ENCODE data around the gene PRKAR1B.

Gene PRKAR1B

DNA sequence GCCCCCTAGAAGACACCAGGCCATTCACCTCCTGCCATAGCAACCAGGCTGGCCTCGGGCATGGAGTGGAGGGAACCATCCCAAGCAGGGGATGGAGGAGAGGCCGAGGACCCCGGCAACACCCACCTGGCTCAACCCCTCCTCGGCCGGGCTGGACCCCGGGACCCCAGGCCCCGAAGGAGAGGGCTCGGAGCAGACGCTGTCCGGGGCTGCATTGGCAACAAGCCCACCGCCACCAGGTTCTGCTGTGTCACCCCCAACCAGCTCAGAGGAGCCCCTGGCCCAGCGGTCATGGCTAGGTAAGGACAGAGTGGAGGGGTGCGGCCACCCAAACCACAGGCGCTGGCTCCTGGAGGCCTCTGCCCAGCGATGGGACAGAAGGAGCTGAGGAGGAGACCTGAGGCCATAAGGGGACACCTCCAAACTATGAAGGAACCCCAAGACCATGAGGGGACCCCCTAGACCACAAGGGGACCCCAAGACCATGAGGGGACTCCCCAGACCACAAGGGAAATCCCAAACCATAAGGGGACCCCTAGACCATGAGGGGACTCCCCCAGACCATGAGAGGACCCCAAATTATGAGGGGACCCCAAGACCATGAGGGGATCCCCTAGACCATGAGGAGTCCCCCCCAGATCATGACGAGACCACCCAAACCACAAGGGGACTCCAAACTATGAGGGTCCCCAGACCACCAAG lies 132.7 kb downstream of the PRKAR1B start:
- no peak for DNase-seq (ENCODE audit: low read depth in 2 of 2, low spot score in 1 of 2)

DNA sequence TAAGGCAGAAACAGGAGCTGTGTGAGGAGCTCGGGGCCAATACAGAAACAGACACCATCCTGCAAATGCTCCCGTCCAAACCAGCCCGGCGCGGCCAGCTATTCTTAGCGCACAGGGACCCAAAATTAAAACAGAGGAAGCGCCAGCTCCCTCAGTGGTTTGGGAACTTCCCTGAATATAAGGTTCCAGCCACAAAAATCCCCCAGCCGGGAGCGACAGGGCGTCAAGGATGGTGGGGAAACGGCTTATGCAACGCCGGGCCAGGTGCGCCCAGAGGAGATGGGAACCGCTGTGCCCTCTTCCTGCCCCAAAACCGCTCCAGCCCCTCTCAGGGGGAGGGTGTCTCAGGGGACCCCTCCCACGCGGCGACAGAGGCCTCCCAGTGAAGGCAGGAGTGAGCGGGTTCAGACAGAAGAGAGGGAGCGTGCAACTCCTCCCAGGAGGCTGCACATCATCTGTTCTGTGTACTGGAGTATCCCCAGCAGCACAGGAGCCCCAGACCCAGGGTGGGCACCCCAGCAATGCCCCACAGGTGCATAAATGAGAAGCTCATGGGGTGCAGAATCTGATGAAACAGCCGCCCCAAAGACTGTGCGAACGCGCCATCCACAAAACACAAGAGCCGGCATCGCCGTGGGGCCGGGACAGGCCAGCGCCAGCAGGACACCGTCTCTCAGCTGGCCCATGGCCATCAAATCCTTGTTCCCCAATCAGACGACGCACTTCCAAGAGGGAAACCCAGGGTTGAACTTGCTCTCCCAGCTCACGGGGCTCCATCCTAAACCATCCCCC lies 133.6 kb downstream of the PRKAR1B start:
- DNase-seq (ENCODE audit: low read depth in 2 of 2, low spot score in 1 of 2) = no peak

DNA sequence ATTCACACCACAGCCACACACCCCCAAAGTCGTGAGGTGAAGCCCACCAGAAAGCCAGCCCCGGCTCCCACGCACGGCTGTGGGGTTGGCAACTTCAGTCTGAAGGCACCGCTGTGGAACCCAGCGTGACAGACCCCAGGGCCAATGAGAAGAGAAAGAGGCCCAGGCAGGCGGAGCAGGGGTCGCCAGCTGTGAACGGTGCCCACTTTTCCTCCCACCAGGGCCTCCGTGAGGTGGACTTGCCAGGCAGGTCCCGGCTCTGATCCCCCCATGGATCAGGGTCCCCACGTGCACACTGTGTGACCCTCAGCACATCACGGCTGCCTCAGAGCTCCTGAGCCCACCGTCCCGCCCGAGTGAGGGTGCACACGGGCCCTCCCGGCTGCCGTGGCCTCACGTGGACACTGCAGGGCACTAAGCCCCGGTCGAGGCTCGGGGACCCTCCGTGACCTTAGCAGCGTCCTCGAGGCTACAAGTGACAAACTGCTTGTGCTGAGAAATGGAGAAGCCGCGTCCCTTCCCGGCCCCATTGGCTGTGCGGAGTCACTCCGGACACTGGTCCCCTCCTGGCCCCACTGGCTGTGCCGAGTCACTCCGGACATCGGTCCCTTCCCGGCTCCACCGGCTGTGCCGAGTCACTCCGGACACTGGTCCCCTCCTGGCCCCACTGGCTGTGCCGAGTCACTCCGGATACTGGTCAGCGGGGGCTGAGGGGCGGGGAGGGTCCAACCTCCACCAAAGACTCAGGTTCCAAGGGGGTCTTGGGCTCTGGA lies 135.0 kb downstream of the PRKAR1B start:
- DNase-seq (ENCODE audit: low read depth in 2 of 2, low spot score in 1 of 2) = no peak

DNA sequence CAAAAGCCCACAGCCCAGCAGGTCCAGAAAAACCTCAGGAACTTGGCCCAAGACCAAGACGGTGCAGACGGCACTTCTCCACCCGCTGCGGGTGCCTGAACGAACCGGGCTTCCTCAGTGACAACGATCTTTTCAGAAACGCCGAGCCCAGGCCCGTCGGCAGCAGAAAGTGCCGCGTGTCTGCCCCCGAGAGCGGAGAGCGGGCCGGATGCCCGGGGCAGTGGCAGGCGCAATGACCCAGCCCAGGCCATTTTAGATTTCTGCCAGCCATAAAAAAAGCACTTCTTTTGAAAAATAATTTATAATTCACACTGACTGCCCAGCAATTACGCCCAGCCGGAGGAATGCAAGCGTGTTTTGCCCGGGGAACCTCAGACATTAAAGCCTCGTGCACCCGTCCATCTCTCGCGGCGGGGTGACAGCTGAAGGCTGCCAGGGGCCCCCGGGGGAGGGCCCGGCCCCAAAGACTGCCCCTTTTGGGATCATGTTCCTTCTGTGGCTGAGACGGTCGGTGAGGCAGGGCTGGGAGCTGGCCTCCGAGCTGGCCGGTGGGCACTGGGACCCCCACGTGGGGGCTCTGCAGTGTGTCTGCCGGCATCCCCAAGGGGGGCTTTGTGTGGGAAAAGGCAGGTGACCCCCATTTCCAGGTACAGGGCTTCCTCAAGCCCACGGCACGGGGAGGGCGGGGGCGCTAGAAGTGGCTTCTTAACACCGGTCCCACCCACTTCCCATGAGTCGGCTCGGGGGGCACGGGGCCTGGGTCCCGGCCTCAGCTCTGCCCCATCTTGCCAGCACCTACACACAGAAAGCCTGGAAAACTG lies 136.1 kb downstream of the PRKAR1B start:
- no peak for DNase-seq (ENCODE audit: low read depth in 2 of 2, low spot score in 1 of 2)

DNA sequence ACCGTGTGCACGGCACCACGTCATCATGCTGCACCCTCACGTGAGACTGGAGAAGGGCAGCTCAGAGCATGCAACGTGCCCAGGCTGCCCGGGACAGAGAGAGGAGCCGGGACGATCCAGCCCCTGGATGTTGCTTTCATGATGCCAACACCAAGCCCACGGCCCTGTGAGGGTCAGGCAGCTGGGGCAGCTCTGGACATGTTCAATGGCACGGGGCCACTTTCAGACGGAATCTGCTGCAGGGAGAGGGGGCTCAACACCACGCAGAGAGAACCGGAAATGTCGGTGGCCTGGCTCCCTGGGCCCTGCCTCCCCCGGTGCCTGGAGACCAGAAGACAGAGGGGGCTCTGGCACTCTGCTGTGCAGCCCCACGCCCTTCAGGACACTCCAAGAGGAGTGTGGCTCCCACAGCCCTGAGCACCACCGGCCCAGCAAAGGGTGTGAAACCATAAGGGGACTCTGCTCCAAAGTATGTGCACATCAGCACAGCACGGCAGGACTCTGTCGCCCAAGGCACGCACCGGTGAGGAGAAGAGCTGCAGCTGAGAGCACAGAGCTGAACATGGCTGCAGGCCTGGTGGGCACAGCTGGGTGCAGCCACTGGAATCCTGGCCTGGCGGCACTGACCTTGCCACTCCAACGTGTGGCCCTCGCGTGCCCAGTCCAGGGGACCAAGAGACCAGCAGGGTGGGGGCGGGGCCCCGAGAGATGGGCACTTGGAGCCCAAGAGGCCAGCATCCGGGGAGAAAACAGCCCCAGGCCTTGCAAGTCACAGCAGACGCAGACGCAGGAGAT lies 137.1 kb downstream of the PRKAR1B start:
- no peak for DNase-seq (ENCODE audit: low read depth in 2 of 2, low spot score in 1 of 2)

DNA sequence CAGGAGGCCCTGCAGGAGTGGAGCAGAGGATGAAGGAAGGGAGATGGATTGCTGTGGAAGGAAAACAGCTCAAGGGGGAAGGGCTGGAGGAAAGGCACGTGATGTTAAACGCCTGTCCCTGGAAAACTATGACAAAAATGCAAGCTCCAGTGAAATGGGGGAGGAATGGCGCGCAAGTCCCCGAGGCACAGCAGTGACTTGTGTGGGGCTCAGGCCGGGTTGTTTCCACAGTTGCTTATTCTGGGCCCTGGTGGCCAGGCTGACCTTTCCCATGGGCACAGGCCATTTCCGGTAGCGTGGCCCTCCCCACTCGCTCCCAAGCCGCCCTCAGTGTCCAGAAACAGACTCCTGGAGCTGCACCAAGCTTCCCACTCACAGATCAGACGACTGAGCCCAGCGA lies 139.3 kb downstream of the PRKAR1B start:
- no peak for DNase-seq (ENCODE audit: low read depth in 2 of 2, low spot score in 1 of 2)

DNA sequence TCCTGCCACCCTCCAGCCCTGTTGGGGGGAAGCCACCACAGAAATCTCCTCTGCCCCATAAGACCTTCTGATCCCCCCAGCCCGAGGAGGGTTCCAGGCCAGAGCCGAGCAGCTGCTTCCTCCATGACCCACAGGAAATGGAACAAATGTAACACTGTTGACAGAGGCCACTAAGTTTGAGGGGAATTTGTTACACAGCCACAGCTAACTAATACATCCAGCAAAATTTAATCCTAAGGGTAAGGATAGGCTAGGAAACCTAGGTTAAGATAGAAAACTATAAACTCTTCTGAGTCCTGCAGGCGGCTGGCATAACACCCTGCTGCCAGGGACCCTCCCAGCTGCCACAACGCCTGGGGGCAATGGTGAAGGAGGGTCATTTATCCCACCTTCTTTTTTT lies 140.6 kb downstream of the PRKAR1B start:
- DNase-seq (ENCODE audit: low read depth in 2 of 2, low spot score in 1 of 2) = no peak

DNA sequence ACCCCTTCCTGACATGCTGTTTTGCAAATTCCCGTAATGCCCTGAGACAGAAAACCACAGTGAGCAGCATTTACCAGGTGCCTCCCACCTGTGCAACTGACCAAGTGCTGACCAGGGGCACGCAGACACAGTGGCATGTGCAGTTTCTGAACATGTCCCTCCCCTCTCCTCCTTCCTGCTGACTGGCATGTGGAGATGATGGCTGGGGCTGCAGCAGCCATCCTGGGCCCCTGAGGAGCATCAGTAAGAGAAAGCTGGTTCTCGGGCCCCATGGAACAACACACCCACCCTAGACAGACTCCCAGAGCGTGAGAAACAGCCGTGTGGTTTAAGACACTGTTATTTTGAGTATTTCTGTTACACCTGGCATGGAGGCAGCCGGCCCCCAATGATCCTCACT lies 141.2 kb downstream of the PRKAR1B start:
- no peak for DNase-seq (ENCODE audit: low read depth in 2 of 2, low spot score in 1 of 2)

DNA sequence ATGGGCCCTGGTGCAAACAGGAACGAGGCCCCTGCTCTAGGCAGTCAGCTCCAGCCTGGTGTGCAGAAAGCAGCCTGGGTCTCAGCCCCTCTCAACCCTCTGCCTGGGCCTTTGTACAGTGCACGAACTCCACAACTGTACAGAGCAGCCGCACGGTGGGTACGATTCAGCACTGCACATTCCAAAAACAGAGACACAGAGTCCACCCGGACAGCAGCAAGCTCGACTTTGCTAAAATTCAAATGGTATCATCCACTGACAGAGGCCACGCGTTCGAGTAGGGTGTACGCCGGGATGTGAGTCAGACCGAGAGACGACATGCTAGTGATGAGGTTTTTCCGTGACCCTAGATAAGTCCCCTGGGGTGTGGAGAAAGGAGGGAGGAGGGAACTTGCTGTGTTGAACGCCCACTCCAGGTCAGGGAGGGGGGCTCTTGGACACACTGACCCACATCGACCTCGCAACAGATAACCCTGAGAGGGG lies 141.8 kb downstream of the PRKAR1B start:
- no peak for DNase-seq (ENCODE audit: low read depth in 2 of 2, low spot score in 1 of 2)

DNA sequence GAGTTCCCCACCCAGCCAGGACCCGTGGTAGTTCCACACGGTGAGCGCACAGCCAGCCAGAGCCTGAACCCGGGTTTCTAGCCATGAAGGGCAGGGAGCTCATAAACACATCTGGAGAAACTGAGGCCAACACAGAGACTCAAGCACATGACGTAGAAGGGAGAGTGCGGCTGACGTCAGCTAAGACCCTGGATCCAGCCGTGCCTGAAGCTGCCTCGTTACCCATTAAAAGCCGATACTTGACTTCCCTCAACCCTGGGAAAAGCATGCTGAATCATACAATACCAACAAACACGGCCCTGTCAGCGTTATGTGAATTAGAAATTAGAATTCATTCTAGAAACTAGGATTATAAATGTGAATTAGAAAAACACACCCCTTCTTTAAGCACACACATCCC lies 142.3 kb downstream of the PRKAR1B start:
- DNase-seq (ENCODE audit: low read depth in 2 of 2, low spot score in 1 of 2) = no peak

DNA sequence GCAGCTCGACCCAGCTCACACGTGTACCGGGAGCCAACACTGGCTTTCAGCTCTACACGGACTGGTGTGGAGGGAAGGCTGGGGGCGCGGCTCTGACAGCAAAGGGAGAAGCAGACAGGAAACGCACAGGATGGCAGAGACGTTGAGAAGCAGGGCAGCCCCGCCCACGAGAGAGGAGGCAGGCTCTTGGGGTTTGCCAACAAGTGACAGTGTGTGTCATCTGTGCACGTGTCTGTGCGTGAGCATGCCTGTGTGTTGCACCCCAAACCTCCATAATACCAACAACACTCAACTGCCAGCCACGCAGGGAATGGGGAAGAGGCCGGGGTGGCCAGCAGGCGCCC lies 143.0 kb downstream of the PRKAR1B start:
- DNase-seq (ENCODE audit: low read depth in 2 of 2, low spot score in 1 of 2) = peak; percentile 61 to 78

DNA sequence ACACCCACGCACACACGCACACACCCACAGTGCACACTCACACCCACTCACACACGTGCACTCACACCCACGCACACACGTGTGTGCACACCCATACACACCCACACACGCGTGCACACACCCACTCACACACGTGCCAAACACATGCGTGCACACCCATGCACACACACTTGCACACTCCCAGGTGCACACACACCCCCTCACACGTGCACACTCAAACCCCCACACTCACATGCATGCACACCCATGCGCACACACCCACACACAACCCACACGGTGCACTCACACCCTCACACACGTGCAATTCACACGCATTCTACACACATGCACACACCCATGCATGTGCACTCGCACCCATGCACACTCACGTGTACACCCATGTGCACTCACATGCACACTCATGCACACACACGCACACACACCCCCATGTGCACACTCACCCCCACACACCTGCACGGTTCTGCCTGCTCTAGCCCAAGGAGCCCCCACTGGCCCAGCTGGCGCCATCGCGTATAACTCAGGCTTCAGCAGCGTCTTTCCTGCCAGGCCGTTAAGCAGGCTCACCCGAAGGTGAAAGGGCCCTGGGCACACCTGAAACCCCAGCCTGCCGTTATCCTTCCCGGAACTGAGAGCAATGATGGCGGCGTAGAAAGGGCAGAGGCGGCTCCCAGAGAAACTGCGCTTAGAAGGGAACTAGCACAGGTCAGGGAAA lies 143.5 kb downstream of the PRKAR1B start:
- DNase-seq (ENCODE audit: low read depth in 2 of 2, low spot score in 1 of 2) = no peak

DNA sequence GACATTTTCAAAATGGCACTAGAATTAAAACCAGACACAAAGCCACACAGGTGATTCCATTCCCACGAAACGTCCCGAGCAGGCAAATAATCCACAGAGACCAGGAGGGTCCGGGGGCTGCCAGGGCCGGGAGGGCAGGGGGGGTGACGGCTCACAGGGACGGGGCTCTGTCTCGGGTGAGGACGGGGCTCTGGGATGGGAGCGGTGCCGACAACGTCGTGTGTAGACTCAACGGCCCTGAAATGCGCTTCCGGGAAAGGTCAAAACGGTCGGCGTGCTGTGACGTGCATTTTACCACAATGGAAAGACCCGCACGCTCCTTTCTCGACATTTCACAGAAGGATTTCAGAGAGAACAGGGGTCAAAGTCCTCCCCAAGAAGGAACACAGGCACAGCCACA lies 144.2 kb downstream of the PRKAR1B start:
- no peak for DNase-seq (ENCODE audit: low read depth in 2 of 2, low spot score in 1 of 2)

DNA sequence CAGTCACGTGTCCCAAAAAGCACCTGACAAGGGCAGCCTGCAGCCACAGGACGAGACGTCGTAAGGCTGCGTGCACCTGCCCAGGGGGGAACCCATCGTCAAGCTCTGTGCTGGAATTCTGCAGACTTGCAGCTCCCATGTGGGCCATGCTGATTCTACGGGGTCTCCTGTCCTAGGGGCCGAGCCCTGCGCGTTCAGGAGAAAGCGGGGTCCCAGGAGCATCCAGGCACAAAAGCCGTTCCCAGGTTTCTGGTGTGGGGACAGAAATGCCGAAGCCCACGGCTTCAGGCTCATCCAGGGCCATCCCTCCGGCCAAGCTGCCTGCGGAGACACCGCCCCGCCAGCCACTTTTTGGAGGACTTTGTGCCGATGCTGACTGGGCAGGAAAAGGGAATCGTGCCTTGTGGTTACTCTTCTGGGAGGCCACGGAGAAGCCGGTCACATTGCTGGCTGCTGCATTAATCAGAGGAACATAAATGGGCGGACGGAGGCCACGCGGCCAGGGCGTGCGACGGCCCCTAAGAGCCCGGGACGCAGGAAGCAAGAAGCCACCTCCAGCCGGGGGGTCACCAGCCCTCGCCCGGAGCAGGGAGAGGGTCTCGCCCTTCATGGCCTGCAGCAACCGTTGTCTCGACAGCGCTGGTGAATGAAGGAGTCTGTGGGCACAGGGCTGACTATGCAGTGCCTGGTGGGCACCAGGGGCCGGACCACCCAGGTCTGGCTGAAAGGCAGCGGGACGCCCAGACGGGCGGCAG lies 144.8 kb downstream of the PRKAR1B start:
- DNase-seq (ENCODE audit: low read depth in 2 of 2, low spot score in 1 of 2) = no peak

DNA sequence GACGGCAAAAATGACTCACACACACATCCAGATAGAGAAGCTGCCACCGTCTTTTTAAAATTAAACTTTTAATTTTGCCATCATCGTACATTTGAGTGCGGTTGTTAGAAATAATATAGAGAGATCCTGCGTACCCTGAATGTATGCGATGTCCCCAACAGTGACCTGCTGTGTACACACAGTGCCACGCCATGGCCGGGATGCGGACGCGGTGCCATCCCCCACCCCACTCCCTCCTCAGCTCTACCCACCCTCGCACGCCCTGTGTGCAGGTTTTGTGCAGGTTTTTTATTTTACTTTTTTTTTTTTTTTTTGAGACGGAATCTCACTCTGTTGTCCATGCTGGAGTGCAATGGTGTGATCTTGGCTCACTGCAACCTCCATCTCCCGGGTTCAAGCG lies 148.7 kb downstream of the PRKAR1B start:
- DNase-seq (ENCODE audit: low read depth in 2 of 2, low spot score in 1 of 2) = no peak

DNA sequence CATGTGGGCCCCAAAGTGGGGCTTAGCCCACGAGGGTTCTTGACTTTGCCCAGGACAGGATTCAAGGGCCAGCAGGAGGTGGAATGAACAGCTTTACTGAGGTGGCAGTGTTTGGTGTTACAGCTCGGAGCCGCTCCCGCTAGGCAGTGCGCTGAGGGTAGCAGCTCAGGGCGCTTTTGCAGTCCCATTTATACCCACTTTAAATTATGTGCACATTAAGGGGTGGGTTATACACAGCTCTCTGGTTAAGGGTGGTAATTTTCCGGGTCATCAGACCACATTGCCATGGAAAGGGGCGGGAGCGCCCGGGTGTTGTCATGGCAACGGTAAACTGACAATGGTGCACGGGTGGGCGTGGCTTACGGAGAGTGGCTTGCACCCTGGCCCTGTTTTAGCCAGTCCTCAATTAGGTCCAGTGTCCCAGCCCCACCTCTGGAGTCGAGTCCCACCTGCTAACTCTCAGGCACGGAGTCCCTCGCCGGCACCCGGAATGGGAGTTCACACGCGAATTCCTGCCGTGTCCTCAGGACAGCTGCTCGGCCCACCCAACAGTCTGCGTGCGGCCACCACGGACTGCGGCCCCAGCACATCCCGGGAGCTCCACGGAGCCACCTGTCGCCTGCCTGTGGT lies 149.2 kb downstream of the PRKAR1B start:
- no peak for DNase-seq (ENCODE audit: low read depth in 2 of 2, low spot score in 1 of 2)

DNA sequence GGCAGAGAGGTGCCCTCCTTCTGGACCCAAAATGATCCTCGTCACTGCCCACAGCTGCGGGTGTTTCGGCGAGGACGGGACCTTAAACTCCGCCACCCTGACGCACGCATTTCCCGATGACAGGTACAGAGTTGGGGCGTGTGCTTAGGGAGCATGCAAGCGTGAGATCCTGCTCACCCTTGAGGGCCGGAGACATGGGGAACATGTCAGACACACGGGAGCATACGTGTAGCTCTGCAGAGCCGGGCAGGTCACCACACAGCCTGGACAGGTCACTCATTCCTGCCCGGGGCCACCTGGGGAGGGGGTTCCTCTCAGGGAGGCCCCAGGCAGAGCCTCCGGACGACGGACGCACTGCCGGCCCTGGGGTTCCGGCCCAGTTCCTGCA lies 149.8 kb downstream of the PRKAR1B start:
- DNase-seq (ENCODE audit: low read depth in 2 of 2, low spot score in 1 of 2) = no peak

DNA sequence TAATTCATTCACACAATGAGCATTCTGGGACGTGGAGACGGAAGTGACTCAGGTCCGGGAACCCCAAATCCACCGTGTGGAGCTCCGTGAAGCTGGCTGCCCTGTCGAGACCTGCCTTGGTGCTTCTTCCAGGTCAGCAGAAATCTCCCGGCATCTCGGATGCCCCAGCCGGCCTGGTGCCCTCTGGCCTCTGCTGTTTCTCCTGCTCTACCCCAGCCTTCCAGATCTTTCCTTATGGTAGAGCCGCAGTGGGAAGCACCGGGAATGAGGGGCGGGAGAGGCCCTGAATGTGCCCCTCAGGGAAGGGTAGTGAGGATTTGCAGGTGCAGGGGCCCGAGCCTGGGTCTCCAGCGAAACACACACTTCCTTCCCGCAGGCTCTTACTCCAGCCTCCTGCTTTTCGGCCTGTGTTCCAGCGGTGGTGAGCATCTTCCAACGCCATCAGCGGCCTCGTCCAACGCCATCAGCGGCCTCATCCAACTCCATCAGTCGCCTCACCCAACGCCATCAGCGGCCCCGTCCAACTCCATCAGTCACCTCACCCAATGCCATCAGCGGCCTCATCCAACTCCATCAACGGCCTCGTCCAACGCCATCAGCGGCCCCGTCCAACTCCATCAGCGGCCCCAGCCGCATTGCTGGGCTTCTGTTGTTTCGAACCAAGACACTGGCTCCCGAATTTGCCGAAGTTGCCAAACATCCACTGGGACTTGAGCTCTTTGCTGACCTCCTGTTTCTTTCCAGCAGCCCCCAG lies 150.4 kb downstream of the PRKAR1B start:
- DNase-seq (ENCODE audit: low read depth in 2 of 2, low spot score in 1 of 2) = no peak
